AG20443 (cell line): ENCODE results near the gene SHISA8.

Experiments used
- DNase-seq: peaks from one replicate; pipeline ENCODE4 v3.0.0; 2012; ENCODE audit warnings: low spot score, mixed read lengths

Gene SHISA8

DNA sequence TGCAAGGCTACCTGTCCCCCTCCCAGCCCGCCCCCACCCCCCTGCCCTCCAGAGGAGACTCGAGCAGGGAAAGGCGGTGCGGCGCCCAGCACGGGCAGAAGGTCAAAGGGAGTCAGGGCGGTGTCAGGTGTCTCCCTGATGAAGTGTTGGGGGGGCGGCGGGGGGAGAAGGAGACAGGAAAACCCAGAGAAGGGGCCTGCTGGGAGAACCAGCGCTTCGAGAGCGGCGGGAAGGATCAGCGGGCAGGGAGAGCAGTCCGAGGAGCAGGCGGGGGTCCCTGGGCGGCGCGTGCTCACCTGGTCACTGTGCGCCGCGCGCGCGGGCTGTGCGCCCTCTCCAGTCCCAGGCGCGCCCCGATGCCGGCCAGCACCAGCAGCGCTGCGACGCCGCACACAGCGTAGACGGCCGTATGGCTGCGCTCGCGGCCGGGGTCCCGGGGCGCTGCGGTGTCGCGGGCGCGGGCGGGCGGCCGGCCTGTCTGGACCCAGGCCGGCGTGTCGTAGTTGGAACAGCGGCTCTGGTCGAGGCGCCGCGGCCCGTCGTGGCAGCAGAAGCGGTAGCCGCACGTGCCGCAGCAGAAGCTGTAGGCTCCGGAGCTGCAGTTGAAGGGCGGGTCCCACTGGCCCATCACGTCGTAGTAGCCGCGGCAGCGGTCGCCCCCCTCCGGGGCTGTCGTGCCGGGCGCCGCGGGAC is 886 bp downstream of the SHISA8 start:
- no peak for DNase-seq

DNA sequence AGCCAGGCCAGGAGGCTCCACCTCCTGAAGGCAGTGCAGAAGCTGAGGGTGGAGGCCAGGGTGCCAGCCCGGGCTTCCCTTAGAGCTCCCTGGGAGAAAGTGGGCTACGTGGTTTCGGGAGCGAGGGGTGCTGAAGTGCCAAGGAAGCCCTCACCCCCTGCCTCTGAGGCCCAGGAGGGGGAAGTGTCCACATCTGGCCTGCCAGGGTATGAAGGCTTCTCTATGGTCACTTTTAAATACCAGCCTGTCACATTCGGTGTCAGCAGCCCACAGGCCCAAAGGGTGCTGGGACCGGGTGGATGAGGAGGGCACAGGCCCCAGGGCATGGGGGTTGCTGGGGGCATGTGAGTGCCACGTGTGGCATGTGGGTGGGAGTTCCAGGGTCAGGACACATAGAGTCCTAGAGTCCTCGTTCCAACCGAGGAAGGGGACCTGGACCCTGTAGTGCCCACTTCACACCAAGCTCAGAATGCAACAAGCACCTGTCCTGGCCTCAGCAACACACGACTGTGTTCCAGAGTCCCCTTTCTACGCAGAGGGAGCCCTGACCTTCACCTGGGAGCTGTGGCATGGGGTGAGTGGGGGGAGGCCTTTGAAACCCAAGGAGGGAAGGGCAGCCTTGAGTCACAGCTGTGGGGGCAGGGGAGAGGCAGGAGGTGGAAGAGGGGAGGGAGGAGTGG is 1.7 kb downstream of the SHISA8 start:
- DNase-seq: no peak

DNA sequence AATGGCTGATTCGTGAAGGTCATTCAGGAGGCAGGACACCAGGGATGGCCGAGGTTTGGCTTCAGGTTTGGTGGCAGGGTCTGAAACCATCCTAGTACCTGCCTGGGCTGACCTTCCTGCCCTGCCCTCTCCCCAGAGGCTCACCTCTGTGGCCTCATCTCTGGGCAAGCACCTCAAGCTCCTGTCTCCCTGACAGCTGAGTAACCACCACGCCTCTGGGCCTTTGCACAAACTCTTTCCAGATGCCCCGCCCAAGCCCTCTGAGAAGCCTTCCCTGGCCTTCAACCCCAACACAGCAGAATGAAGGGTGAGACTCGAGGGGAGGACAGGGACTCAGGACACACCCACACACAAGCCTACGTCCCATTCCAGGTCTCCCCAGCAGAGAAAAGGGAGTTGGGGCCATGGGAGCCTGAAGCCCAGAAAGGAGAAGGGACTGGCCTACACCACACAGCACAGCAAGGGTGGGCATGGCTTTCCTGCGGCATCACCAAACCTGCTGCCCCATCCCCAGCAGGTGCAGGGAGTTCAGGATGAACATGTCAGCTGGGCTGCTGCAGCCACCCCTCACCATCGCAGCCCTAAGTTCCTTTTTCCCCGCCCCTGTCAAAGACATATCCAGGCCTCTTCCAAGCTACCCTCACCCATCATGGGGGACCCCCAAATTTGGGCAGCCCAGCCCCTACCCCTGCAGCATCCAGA is 2.4 kb downstream of the SHISA8 start:
- no peak for DNase-seq

DNA sequence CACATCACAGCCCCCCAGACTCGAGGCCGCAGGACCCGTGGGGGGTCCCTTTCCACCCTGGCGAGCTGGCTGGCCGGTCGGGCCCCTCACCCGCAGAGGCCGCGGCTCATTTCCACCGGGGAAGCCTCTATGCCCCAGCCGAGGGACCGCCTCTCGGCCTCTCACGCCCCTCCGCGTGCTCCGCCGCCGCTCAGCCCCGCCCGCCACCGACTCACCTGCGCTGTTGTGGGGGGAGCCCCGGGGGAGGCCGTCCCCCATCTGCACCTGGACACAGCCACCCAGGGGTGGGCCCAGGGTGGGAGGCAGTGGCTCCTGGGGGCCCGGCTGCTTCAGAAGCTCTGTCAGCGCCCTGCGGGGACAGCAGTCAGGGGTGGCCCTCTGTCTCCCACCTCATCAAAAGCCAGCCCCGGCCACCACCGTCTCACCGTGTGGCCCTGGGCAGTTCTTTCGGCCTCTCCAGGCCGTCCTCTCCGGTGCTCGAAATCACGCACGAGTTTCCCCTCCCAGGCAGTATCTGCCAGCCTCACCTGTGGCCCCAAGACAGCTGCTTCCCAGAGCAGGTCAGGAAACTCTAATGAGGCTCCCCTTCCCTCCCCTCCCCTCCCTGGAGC is 3.8 kb downstream of the SHISA8 start:
- DNase-seq: no peak

DNA sequence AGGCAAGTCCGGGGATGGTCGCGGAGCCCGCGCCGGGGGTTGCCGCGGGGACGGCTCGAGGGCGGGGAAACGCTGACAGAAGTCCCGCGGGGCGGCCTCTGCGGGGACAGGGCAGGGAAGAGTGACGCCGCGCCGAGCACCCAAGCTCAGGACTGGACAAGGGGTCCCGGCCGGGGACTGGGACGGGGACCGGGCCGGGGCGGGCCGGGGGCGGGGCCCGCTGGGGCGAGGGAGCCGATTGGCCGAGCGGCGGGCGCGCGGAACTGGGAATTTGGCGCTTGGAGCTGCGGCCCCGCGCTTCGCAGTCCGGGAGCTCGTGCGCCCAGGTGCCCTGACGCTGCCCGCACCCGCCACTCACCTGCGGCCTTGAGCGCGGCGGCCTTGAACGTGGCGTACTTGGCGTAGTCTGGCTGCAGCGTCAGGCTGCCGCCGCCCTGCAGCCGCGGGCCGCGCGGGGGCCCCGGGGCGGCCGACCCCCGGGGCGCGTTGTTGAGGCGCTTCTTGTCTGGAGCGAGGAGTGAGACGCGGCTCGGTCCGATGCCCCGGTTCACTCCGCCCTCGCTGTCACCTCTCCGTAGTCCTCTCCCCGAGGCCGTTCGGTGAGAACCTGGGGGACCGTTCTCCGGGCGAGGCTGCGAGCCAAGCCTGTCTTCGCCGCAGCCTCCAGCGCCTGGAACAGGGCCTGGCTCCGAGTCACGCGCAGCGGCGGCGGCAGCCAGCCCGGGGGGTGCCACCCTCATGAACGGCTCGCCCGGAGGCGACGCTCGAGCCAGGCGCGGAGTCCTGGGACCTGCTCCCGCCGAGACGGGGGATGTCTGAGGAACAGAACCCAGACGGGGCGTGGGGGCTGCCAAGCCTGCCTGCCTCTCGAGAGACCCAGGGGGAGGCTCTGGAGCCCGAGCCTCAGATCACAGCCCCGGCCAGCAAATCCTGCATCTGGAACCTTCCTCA is 4.5 kb downstream of the SHISA8 start:
- peak; percentile 76 for DNase-seq

DNA sequence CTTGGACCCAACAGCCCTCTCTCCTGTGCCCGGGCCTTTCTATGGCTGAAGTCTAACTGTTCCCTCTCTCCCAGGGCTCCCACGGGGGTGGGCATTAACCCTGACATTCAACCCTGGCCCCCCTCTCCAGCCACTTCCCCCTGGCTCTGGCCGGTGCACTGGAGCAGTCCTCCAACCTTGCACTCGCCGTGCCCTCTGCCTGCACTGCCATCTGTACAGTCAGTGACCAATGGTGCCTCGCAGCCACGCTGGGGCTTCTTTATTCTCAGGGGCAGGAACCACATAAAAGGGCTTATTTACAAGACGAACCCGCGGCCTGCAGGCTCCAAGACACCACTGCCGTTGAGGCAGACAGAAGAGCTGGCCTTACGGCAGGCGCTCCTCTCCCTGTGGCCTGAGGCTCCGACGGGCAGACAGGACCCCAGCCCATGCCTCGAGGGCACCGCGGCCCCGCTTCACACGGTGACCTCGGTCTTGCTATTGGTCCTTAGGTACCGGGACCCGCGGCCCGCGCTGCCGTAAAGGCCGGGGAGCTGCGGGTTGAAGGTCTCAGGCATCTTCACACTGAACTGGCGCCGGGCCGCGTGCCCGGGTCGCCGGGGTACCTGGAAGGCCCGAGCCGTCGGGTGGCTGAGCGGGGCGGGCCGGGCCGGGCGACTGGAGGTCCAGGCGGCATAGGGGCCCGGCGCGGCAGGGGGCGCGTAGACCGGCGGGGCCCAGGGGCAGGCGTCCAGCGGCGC is 5.4 kb downstream of the SHISA8 start:
- no peak for DNase-seq

DNA sequence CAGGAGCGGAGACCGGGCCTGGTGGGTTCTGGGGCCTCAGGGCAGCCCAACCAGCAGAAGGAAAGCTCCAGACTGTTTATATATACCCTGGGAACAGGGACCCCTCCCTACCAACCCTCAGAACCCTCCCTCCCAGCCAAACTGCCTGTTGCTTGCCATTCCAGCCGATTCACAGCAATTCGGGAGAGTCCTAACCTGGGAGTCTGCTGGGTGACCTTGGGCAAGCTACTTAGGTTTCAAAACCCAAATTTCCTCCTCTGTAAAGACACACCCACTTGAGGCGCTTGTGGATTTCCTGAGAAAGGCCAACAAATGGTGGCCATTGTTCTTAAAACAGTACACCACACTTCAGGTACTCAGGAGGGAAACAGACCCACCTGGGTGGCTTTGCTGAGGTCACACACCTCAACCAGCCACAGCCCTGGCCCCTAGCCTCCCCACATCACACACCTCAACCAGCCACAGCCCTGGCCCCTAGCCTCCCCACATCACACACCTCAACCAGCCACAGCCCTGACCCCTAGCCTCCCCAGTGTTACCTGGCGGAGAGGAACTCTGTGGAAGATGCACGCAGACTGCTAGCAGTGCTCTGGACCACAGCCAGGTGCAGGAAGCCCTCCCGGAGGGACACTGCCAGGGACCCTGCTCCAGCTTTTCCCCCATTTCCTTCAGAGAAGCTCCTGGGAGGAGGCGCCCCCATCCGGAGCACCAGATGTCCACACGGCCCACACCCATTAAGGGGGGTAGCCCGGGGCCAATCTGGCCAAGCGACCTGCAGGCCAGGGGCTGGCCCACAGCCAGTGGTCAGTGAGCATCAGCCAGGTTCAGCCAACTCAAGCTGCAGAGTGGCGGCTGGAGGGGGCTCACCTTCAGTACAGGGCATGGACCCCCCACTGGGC is 6.2 kb downstream of the SHISA8 start:
- DNase-seq: no peak

DNA sequence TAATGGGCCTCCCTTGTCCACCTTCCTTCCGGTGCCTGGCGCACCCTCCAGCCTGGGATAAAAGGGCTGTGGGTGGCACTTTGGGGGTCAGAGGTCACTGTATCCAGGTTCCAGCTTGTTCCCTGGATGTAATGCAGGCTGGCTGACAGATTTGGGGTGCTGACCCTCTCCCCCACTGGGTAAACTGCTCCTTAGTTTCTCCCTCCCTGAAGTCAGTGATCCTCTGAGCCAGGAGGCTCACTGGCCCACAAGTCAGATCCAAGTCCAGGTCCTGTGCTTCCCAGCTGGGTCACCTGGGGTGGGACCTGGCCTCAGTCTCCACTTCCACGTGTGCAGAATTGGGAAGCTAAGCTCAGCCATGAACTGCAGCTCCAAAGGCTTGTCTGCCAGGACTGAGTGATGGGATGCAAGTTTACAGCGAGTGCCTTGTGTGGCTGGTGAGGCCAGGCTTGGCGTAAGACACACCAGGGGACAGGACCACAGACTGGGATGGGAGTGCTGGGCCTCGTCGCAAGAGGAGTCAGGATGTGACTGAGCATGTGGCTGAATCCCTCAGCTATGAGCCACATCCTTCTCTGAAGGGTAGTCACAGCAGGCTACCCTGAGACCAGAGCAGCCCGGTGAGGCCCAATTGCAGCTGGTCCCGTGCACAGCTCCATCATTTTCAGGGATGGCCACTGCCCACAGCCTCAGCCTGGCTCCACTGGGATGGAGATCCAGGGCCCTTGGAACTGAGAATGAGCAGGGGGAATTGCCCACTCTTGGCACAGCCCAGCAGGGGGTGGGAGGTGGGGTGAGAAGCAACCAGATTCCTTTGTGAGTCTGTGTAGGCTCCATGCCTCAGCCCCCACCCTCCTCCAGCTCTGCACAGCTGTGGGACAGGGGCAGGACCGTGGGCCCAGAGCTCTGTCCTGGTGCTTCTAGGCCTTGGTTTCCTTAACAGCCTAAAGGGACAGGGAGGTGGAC is 7.2 kb downstream of the SHISA8 start:
- no peak for DNase-seq

DNA sequence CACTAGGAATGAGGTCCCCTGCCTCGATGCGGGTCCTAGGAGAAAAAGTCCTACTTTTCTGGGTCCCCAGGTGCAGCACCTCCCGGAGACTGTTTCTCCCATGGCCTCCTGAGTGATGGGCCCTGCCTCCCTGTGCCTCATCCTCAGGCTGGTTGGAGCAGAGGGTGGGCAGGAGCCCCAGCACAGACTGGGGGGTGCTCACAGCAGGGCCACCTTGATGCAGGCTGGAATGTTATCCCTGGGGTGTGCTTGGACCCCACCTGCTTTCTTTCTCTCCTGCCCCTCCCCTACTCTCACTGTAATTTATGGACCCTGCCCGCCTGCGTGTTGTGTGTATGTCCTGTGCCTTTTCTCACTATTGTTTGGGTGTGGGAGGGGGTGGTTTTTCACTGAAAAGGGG is 8.1 kb downstream of the SHISA8 start:
- DNase-seq: no peak

DNA sequence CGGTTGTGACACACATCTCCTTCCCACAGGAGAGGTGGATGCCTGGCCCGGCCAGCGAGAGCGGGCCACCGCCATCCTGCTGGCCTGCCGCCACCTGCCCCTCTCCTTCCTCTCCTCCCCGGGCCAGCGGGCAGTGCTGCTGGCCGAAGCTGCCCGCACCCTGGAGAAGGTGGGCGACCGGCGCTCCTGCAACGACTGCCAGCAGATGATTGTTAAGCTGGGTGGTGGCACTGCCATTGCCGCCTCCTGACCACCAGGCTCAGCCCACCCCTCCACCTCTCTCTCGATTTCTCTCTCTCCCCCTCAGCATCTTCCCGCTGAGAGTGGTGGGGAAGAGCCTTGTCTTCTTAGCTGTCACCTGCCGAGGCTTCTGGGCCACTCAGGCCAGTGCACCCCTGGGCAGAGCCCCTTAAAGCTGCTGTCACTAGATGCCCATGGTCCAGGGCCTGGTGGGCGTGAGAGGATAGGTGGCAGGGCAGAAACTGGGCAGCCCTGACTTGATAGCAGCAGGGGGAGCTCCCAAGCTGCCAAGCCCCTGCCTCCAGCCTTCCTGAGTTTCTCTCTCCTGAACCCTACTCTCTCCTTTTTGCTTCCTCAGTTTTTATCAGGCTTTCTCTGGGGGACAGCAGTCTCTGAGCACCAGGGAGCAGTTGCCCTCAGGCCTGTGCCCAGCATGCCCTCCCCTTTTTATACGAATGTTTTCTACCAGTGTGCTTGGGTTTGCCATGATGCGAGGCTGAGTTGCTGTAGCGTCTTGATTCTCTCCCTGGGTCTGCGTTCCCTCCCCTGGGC is 9.3 kb downstream of the SHISA8 start:
- no peak for DNase-seq

DNA sequence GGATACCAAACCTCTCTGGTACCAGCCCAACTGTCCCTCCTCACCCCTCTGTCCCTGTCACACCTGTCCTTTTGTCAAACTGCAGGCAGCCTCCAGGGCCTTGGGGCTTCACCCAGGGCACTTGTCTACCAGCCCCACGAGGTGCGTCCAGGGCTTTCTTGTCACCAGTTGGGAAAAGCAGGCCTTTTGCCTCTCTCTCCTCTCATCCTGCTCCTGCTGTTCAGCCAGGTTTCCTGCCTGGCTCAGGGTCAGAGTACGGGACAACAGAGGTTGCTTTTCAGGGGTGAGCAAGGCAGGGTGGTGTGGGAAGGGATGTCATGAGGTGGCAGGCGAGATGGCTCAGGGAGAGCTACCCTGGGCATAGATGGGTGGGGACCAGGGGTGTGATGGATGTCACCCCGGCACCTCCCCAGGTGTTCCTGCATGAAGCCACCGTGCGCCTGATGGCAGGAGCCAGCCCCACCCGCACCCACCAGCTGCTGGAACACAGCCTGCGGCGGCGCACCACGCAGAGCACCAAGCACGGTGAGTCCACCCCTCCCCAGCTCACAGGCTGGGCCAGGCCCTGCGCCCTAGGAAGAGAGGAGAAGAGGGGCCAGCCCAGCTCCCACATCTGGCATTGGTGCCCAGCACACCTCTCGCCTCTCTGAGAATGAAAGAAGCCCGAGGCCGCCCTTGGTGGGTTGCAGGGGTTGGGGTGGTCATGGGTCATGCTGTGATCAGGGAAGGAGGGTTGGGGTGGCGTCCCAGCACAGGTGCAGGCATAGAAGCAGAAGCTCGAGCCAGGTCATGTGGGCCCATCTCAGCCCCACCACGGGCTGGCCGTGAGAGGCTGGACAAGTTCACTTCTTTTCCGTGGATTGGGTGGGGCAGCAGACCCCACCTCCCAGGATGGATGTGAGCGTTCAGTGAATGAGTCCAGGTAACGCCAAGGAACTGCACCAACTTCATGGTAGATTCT is 10.1 kb downstream of the SHISA8 start:
- DNase-seq: no peak

DNA sequence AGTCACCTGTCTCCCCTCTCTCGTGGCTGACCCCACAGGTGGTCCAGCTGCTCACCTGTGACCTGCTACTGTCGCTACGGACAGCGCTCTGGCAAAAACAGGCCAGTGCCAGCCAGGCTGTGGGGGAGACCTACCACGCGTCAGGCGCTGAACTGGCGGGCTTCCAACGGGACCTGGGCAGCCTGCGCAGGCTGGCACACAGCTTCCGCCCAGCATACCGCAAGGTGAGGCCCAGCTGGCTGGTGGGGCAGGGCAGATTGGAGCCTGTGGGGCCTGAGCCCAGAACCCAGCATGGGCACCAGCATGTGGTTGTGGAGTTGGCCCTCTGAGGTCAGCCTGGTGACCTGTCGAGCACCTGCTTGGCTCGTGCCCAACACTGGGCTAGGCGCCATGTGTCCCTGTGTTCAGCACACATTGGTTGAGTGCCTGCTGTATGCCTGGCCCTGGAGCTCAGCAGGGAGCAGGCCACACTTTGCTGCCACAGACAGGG is 11.9 kb downstream of the SHISA8 start:
- DNase-seq: no peak

DNA sequence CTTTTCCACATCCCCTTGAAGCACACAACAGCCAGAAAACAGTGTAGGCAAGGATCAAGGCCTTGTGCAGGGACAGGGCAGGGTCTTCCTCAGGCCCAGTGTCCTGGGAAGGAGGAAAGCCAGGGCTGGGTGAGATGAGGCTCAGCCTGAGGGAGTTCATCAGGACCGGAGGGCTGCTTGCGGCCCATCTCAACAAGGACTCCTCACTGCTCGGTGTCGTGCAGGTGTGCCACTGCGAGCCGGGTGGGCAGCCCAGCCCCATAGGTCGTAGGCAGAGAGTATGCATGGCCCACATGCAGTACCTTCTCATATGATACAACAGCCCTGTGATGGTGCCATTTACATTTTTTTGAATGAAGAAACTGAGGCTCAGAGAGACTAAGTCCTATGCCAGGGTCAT is 12.9 kb downstream of the SHISA8 start:
- no peak for DNase-seq

DNA sequence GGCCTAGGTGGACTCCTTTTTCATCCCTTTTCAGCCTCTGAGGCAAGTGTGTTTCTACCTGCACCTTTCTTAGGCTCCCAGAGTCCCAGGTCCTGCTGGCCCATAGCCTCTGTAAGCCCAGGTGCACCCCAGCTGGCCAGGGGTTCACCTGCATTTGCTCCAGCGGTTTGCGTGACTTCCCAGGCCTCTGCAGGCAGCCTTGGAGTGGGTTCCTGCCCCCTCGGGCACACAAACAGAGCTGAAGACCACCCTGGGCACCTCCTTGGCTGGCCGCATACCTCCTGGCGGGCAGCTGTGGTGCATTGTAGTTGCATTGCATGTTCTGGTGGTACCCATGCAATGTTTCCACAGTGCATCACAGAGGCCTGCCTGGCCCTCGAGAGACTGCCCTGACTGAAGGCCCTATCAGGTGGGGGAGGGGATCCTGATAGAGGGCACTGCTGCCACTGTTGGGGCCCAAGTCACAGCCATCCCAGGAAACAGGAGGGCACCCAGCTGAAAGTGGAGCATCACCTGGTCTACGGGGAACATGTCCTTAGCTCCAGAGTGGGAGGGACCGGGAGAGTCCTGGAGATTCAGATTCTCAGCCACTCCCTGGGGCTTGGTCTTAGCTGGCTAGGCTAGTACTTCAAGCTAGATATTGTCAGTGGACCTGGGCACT is 14.1 kb downstream of the SHISA8 start:
- DNase-seq: no peak

DNA sequence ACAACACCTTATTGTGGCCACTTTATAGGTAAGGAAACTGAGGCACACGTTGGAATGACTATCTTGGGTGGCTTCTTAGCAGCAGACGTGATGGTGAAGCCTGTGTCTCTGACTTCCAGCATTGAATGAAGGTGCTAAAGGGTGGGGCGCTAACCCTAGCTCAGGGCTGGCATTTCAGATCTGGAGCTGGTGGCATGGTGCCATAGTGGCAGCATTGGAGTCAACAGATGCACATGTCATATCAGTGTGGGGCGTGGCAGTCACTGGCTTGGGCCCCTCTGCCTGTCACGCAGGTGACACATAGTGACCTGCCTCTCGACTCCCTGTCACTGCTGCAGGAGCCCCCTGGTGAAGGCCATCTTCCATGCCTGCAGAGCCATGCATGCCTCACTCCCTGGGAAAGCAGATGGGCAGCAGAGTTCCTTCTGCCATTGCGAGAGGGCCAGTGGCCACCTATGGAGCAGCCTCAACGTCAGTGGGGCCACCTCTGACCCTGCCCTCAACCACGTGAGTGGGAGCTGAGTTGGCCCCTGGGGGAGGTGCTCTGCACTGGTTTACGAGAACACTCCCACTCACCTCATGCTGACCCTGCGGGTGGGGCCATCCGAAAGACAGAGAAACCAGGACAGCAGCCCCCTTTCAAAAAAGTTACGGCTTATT is 14.8 kb downstream of the SHISA8 start:
- no peak for DNase-seq
